CD14-positive monocyte (primary cell): ENCODE measurements around the gene AQP12A. TPM values are rescaled to one million over a fixed set of nuclear protein-coding genes. Genes with fewer than 3 reads are reported as not detected.
"Not testable (repeated sequence)": the region's sequence is repeated elsewhere in the genome, so short reads cannot be mapped to it uniquely, and the experiment has no call there.

Experiments used
- DNase-seq, 3 donors: peaks; one replicate each; pipeline ENCODE4 v3.0.0-alpha.2; 2011 to 2022
- H2AFZ ChIP-seq: 2 replicates; pipeline ENCODE4 v1.6.0; 2012; ENCODE audit warnings: mild to moderate bottlenecking, low read depth, low read length, inconsistent platforms; ENCODE audit not compliant: insufficient read depth, poor library complexity, severe bottlenecking
- H3K27ac ChIP-seq, 2 donors: 1 replicate in 1 of 2; 2 replicates in 1 of 2; pipeline ENCODE4 v1.5.1; 2012 to 2013; ENCODE audit warnings: low read length in 2 of 2, control low read depth in 1 of 2, inconsistent platforms in 1 of 2, low read depth in 1 of 2, mild to moderate bottlenecking in 1 of 2
- H3K27me3 ChIP-seq, 2 donors: one replicate each; pipeline versions ENCODE4 v1.6.0 to v1.6.1; 2011 to 2013; ENCODE audit warnings: low read length in 2 of 2; ENCODE audit not compliant: control insufficient read depth in 2 of 2, insufficient read depth in 2 of 2
- H3K36me3 ChIP-seq, 2 donors: replicated peaks in 1 of 2; 1 replicate in 1 of 2; 2 replicates in 1 of 2; pipeline versions ENCODE4 v1.5.1 to v1.6.1; 2012 to 2013; ENCODE audit warnings: low read length in 2 of 2, control low read depth in 1 of 2, inconsistent platforms in 1 of 2, mild to moderate bottlenecking in 1 of 2; ENCODE audit not compliant: insufficient read depth in 2 of 2, control insufficient read depth in 1 of 2
- H3K4me1 ChIP-seq, 2 donors: 1 replicate in 1 of 2; 2 replicates in 1 of 2; pipeline versions ENCODE4 v1.5.1 to v1.6.1; 2012 to 2013; ENCODE audit warnings: low read length in 2 of 2, control low read depth in 1 of 2, inconsistent platforms in 1 of 2, mild to moderate bottlenecking in 1 of 2, moderate library complexity in 1 of 2; ENCODE audit not compliant: insufficient read depth in 2 of 2, control insufficient read depth in 1 of 2
- H3K4me2 ChIP-seq: replicated peaks from 2 replicates; pipeline ENCODE3; 2012; ENCODE audit warnings: low read length, moderate library complexity, mild to moderate bottlenecking; ENCODE audit not compliant: poor library complexity, severe bottlenecking; ENCODE audit errors: extremely low read depth
- H3K4me3 ChIP-seq, 3 experiments: fragments of 200-600 bp in 1 of 3; sonication (generic) in 1 of 3; replicated peaks in 1 of 3; 1 replicate in 2 of 3; 2 replicates in 1 of 3; pipeline ENCODE4 v1.5.1; 2011 to 2013; ENCODE audit warnings: low read length in 3 of 3, mild to moderate bottlenecking in 3 of 3, control low read depth in 2 of 3, low read depth in 2 of 3, inconsistent platforms in 1 of 3, moderate library complexity in 1 of 3
- H3K79me2 ChIP-seq: 2 replicates; pipeline ENCODE4 v1.6.0; 2012; ENCODE audit warnings: mild to moderate bottlenecking, control low read depth, inconsistent platforms, low read length, moderate library complexity; ENCODE audit not compliant: insufficient read depth
- H3K9ac ChIP-seq: 2 replicates; pipeline ENCODE4 v1.6.0; 2017; ENCODE audit warnings: low read length, mild to moderate bottlenecking; ENCODE audit not compliant: insufficient read depth, poor library complexity, severe bottlenecking
- H3K9me3 ChIP-seq, 2 donors: replicated peaks in 1 of 2; 1 replicate in 1 of 2; 2 replicates in 1 of 2; pipeline versions ENCODE4 v1.5.1 to v1.6.1; 2012 to 2013; ENCODE audit warnings: low read length in 2 of 2, control low read depth in 1 of 2; ENCODE audit not compliant: control insufficient read depth in 1 of 2, insufficient read depth in 1 of 2
- H4K20me1 ChIP-seq: 2 replicates; pipeline ENCODE4 v1.6.0; 2012; ENCODE audit warnings: mild to moderate bottlenecking, low read length, control low read depth, moderate library complexity; ENCODE audit not compliant: insufficient read depth
- H3K27ac Mint-ChIP-seq, 7 donors: one replicate each; pipeline ENCODE4 v1.8.0; 2020; ENCODE audit warnings: mild to moderate bottlenecking in 7 of 7, mixed read lengths in 7 of 7, moderate library complexity in 6 of 7, inconsistent platforms in 2 of 7
- H3K27me3 Mint-ChIP-seq, 3 donors: one replicate each; pipeline ENCODE4 v1.8.0; 2021 to 2022; ENCODE audit warnings: low read depth in 3 of 3, mild to moderate bottlenecking in 3 of 3, mixed read lengths in 3 of 3, moderate library complexity in 3 of 3, inconsistent platforms in 1 of 3
- H3K36me3 Mint-ChIP-seq, 2 donors: one replicate each; pipeline ENCODE4 v1.8.0; 2020; ENCODE audit warnings: mixed read lengths in 2 of 2, inconsistent platforms in 1 of 2, mild to moderate bottlenecking in 1 of 2
- H3K4me1 Mint-ChIP-seq: one replicate; pipeline ENCODE4 v1.8.0; 2020; ENCODE audit warnings: mild to moderate bottlenecking, mixed read lengths
- H3K4me3 Mint-ChIP-seq, 2 donors: one replicate each; pipeline ENCODE4 v1.8.0; 2020; ENCODE audit warnings: mild to moderate bottlenecking in 2 of 2, mixed read lengths in 2 of 2, moderate library complexity in 1 of 2
- H3K9me3 Mint-ChIP-seq, 7 donors: one replicate each; pipeline ENCODE4 v1.8.0; 2020 to 2022; ENCODE audit warnings: mixed read lengths in 7 of 7, mild to moderate bottlenecking in 6 of 7, moderate library complexity in 6 of 7, inconsistent platforms in 2 of 7
- WGBS: methylation state at CpG from one replicate; pipeline ENCODE4 v1.1.5; 2013; ENCODE audit warnings: missing lambda C conversion rate; ENCODE audit not compliant: insufficient coverage; 5-methylcytosine and 5-hydroxymethylcytosine counted together
- intact Hi-C, 2 donors: fragments of 100-400 bp; cut with micrococcal nuclease; formaldehyde crosslinking; loops; one replicate each; pipeline versions ENCODE4 v1.15.0 to v1.15.1; 2023
- polyA minus RNA-seq: library from RNA; depleted of rRNA, polyadenylated mRNA; stranded (reverse); fragments of >200 nt; gene quantifications from 2 replicates; pipeline ENCODE4 v1.2.3, GENCODE V29; 2012
- polyA plus RNA-seq, 3 donors: library from polyadenylated mRNA; depleted of rRNA in 1 of 3; unstranded in 2 of 3; stranded (reverse) in 1 of 3; fragments of 300-500 nt in 2 of 3; fragments of >200 nt in 1 of 3; fragmentation: Illumina TruSeq in 2 of 3; gene quantifications; 1 replicate in 2 of 3; 2 replicates in 1 of 3; pipeline ENCODE4 v1.2.3, GENCODE V29; 2012 to 2021
- total RNA-seq, 12 experiments: library from RNA in 1 of 12; stranded (reverse) in 1 of 12; fragments of 120-200 nt in 1 of 12; gene quantifications; one replicate each; pipeline ENCODE4 v1.2.4 and lab custom pipeline; 2013 to 2026; ENCODE audit warnings: mixed read lengths in 6 of 12, inconsistent platforms in 1 of 12
- TF ChIP-seq, protein P1 (sequence below): fragments of 200-600 bp; IDR thresholded peaks from one replicate; pipeline ENCODE4 v1.8.0; 2022; ENCODE audit warnings: antibody characterized with exemption, mild to moderate bottlenecking

AQP12A gene
- not detected for total RNA-seq (2013)
- polyA plus RNA-seq, result not detected
- not detected in 2 replicates for polyA minus RNA-seq
- 0 reads per million in 11 experiments for total RNA-seq (lab: John Stamatoyannopoulos, UW)

- H3K36me3 ChIP-seq, H3K4me1 ChIP-seq, H3K4me3 ChIP-seq, H3K4me1 Mint-ChIP-seq, H2AFZ ChIP-seq, H3K27me3 Mint-ChIP-seq, H3K79me2 ChIP-seq, H3K4me2 ChIP-seq, DNase-seq, H3K9me3 ChIP-seq, H3K27ac Mint-ChIP-seq, H3K27me3 ChIP-seq, intact Hi-C loops, H3K36me3 Mint-ChIP-seq, H4K20me1 ChIP-seq, H3K27ac ChIP-seq, H3K9me3 Mint-ChIP-seq, H3K9ac ChIP-seq: not testable (repeated sequence)
- peak within 1 kb of the TSS in 1 of 2 donors; percentile 39 for H3K4me3 Mint-ChIP-seq
- 91% methylated on average over 18 of the region's 37 CpGs for WGBS
Observed at GRCh38 chr2:240691631-240692420, at the start of gene AQP12A. Gene AQP12A, plus strand, starts transcription at chr2:240691866. Its CDS starts 48 bp downstream, at chr2:240691914.

DNA sequence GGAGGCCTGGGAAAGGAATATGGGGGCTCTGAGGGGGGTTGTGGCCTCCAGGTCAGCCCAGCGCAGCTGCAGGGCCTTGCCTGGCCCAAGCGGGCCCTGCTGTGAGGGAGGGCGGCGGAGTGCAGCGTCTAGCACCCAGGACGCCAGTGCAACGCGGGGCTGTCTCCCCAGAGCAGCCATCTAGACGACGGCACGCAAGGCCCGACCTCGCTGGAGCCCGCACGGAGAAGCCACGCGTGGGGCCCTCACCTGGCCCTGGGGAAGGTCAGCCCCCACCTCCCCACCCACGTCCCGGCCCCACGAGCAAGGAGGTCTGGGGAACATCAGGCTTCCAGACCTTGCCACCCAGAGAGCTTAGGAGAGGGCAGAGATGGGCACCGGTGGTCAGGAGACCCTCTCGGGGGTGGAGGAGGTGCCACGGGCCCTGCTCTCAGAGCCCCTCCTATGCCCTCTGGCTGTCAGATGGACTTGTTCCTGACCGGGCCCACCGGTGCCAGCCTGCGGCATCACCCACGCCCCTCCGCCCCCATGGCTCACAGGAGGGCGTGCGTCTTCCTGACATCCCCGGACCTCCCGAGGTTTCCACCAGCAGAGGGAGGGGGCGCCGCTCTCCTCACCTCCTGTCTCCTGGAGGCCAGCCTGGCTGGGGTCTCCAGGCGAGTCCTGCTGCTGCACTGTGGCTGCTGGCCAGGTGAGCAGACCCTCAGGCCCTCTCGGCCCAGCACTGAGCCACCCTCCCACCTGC is 49.4 kb upstream of the AQP12A start:
- no peaks in the 10 kb centered on the region for H3K79me2 ChIP-seq
- H3K4me2 ChIP-seq, result no peak overlapping the region
- H3K36me3 ChIP-seq, result no peaks in the 10 kb centered on the region
- peaks cover 0 to 11% of the 10 kb centered on the region in 2 donors for H3K9me3 ChIP-seq
- 92% methylated on average over 22 of the region's 36 CpGs for WGBS
- H3K9ac ChIP-seq, result no peak overlapping the region
- Mint-ChIP-seq H3K27ac (peak overlapping the region in 1 of 7 donors; percentile 16), H3K36me3 (no peaks in the 10 kb centered on the region), H3K27me3 (peaks cover 11 to 21% (median 15%) of the 10 kb centered on the region in 3 donors), H3K4me1 (peaks cover 11% of the 10 kb centered on the region), H3K4me3 (no peak overlapping the region), H3K9me3 (peaks cover 1 to 25% (median 3%) of the 10 kb centered on the region in 7 donors)
- peaks cover 2 to 12% of the 10 kb centered on the region in 2 donors for H3K4me1 ChIP-seq
- no peak overlapping the region for H2AFZ ChIP-seq
- intact Hi-C loops, result no loop called here
- no peak overlapping the region for H3K27ac ChIP-seq
- H3K27me3 ChIP-seq, result peaks cover 0 to 3% of the 10 kb centered on the region in 2 donors
- H3K4me3 ChIP-seq, result no peak overlapping the region
- TF ChIP-seq, protein P1, sequence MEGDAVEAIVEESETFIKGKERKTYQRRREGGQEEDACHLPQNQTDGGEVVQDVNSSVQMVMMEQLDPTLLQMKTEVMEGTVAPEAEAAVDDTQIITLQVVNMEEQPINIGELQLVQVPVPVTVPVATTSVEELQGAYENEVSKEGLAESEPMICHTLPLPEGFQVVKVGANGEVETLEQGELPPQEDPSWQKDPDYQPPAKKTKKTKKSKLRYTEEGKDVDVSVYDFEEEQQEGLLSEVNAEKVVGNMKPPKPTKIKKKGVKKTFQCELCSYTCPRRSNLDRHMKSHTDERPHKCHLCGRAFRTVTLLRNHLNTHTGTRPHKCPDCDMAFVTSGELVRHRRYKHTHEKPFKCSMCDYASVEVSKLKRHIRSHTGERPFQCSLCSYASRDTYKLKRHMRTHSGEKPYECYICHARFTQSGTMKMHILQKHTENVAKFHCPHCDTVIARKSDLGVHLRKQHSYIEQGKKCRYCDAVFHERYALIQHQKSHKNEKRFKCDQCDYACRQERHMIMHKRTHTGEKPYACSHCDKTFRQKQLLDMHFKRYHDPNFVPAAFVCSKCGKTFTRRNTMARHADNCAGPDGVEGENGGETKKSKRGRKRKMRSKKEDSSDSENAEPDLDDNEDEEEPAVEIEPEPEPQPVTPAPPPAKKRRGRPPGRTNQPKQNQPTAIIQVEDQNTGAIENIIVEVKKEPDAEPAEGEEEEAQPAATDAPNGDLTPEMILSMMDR, result no peak
- no peak for DNase-seq
- no peaks in the 10 kb centered on the region for H4K20me1 ChIP-seq
